Hematopoietic multipotent progenitor cell treated with erythropoietin and hydrocortisone succinate and interleukin-3 and kit ligand, for 17 days (in vitro differentiated cells): ENCODE results near the gene AKR7A2.
"Not testable (repeated sequence)": the region's sequence is repeated elsewhere in the genome, so short reads cannot be mapped to it uniquely, and the experiment has no call there.

ENCODE experiments used
- DNase-seq: peaks from one replicate; pipeline ENCODE4 v3.0.0-alpha.2; 2015; ENCODE audit warnings: low spot score

AKR7A2 gene

DNA sequence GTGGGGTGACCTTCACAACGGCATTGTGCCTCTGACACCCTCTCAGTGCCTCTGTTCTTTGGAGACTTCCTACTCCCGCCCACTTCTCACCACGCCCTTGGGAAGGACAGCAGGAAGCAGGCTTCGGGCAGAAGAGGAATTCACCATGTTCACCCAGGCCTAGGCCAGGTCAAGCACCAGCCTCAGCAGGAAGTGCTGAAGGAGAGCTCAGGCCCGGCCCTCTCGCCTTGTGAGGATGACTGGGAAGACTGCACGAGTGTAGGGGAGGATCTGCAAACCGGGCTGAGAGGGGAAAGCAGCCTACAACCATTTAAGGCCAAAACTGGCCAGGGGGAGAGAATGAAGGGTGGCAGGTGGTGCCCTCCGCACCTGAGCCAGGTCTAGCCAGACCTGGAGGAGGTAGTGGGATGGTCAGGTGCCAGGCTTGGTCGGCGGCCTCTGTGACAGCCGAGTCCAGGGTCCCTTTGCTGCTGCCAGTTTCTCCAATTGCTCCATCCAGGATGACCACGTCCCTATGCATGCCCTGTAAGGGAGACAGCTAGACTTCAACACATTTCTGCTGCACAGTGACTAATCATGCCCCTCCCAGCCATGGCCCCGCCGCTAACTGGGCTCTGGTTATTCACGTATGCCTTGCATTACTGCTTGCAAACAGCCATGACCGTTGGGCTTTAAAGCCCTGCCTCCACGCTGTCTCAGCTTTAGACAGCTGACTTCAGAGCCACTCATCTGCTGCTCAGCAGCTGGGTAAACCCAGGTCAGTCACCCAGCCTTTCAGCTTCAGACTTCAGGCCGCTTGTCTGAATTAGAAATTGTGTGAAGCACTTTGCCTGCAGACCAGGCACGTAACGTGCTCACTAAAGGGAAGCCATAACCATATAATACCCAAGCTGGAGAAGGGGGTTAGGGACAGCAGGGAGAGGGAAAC, 51.5 kb downstream of the AKR7A2 start:
- DNase-seq = no peak

DNA sequence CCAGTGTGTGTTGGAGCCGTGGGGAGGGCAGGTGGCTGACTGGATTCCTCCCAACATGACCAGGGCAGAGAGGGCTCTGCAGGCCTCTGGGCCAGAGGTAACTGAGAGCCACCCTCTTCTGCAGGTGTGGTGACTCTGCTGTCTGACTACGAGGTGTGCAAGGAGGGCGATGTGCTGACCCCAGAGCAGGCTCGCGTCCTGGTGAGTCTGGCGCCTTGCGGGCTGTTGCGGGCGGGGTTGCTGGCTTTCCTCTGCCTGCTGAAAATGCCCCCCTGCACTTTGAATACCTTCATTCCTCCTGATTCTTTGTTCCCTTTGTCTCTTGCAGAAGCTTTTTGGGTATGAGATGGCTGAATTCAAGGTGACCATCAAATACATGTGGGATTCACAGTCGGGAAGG, 53.6 kb downstream of the AKR7A2 start:
- DNase-seq = no peak

DNA sequence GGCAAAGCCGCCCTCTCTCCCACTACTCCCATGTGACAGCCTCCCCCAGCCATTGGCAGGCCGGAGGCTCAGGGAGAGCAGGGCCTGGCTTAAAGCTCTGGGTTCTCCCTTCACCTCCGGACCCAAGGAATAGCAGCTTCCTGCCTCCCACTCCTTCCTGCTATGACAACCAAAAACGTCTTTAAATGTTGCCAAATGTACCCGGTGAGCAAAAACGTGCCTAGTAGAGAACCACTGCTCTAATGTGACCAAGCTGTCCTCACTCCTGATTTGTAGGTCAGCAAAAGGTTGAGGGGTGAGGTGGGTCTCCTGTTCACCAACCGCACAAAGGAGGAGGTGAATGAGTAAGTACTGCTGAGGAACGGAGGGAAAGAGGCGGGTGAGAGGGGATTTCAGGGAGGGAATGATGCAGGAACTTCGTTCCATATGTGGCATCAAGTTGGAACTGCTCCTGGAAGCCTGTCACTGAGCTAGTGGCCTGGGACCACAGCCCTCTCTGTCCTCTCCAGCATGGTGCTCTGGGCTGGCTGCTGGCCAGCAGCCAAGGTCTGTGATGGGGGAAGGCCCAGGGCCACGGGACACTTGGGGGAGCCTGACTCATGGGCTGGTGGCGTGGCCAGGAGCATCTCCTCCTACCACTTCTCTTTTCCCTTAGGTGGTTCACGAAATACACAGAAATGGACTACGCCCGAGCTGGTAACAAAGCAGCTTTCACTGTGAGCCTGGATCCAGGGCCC, 54.6 kb downstream of the AKR7A2 start:
- DNase-seq = no peak

DNA sequence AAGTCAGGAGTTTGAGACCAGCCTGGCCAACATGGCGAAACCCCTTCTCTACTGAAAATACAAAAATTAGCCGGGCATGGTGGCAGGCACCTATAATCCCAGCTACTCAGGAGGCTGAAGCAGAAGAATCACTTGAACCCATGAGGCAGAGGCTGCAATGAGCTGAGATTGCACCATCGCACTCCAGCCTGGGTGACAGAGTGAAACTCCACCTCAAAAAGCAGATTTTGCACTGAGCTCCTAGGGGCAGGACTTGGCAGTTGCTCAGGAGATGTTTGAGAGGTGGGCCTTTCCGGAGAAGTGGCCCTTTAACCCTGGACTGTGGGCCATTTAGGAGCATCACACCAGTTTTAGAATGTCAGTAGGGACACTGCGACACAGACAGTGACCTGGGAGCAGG, 55.6 kb downstream of the AKR7A2 start:
- DNase-seq = not testable (repeated sequence)

DNA sequence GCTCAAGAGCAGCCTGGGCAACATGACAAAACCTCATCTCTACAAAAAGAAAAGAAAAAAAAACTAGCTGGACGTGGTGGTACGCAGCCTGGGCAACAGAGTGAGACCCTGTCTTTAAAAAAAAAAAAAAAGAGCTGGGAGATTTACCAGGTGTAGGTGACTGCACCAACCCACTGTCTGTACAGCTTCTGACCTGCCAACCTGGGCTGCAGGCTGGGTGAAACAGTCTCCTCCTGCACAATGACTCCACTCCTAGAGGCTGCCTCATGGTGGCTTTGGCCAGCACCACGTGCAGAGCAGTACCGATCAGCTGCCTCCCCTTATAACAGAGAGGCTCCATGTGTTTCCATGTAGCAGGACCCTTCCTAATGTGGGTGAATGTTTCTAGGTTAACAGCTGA, 56.7 kb downstream of the AKR7A2 start:
- no peak for DNase-seq

DNA sequence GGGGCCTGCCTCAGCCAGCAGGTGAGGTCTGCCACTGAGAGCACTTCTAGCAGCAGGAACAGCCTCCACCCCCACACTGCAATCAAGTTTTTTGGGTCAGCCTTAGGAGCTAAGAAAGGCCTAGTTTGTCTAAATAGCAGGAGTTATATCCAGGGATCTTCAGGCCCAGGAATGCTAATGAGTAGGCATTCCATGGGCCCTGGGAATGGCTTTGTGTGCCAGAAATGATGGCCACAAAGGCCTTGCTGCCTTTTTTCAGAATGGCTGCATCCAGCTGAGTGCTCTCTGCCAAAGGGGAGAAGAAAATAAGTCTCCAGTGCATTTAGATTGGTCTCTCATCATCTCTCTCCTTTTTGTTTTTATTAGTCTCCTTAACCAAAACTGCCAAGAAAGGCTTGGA, 57.5 kb downstream of the AKR7A2 start:
- DNase-seq = no peak
